HG03520 (cell line): Measurements from ENCODE around the gene SLC19A1.

Source experiments
- ATAC-seq: cut with Tn5 transposase; IDR thresholded peaks from one replicate; pipeline ENCODE4 v1.9.1; 2021; ENCODE audit warnings: mild to moderate bottlenecking, moderate library complexity; ENCODE audit not compliant: unreplicated experiment

Gene SLC19A1

DNA sequence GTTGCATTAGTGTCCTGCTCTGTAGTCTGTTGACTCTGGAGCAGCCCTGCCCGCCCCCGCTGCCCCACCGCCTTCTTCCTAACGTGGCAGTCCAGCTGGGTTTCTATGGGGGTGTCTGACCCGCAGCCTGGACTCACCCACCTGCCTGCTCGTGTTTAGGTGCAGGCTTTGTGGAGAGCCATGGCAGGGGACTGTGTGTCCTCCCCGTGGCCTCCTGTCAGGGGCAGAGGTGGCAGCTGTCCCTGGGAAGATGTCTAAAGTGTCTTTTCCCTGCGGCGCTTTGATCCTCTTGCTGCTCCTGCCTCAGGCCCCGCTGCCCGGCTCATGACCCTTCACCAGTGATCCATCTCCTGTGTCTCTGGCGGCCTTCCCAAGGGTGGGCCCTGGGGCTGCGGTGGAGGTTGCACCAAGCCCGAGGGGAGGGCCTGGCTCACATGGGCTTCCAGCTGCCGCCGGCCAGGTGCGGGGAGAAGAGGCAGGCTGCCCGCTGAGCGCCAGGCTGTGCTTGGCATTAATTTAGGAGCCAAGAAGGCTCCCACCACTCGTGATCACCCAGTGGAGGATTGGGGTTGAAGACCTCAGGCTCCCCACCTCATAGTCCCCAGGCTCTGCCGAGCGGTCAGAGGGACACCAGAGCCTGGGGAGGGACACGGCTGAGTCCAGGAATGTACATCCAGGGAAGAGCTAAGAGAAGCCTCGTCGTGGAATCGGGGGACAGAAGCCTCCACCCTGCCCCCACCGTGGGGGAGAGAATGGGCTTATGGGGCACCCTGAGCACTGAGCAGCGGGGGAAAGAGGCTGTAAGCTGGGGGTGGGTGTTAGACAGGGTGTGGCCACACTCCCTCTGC is 93.2 kb downstream of the SLC19A1 start:
- ATAC-seq, result no peak

DNA sequence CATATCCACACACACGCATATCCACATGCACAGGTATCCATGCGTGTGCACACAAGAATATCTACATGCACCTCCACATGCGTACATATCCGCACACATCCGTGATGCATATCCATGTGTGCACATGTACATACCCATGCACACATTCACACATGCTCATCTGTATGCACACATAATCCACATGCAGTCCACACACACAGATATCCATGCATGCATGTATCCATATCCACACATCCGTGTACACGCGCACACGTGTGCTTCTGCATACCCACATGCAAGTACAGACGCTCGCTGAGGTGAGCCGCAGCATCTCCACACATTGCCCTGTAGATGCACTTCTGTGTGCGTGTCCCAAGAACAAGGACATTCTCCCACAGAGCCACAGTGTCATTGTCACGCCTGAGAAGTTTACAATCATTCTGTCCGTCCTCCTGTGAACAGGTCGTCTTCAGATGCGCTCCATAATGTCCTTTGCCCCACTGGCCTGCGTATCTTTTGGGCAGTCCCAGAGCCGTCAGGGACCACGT is 93.9 kb downstream of the SLC19A1 start:
- no peak for ATAC-seq
